Cardiac septum (tissue), 1 donor: ENCODE data around the gene CNTN1. TPM values are rescaled to one million over a fixed set of nuclear protein-coding genes. Genes with fewer than 3 reads are reported as not detected.

Source experiments
- DNase-seq: peaks from one replicate; pipeline ENCODE4 v3.0.0-alpha.2; 2020; ENCODE audit warnings: low spot score
- intact Hi-C: fragments of 100-400 bp; cut with DNase I; formaldehyde crosslinking; loops from one replicate; pipeline ENCODE4 v1.14.0; 2022
- total RNA-seq: library from RNA; stranded (reverse); fragmentation: NEBNext Ultra II Directional; extraction: Animal tissue kit (Norgen Biotek cat#: 25700); gene quantifications from one replicate; pipeline ENCODE4 v1.2.1, GENCODE V29; 2021
- donor health status: DM: no; HTN: no; CAD: no.

Gene CNTN1
- total RNA-seq, 1 donor from 2014 or later, result 0.27 TPM

- intact Hi-C loops, result no loop called here
- no peak for DNase-seq
These were observed 303.9 kb downstream of the CNTN1 start for GRCh38 chr12:40996091-40996490.

GRCh38 chr12:40999210-40999609, 307.0 kb downstream of the CNTN1 start:
- DNase-seq, result no peak
- intact Hi-C loops, result no loop called here

- no peak for DNase-seq
- intact Hi-C loops, result no loop called here
These were observed 316.2 kb downstream of the CNTN1 start for GRCh38 chr12:41008472-41008871.

GRCh38 chr12:41011939-41012338, 319.7 kb downstream of the CNTN1 start:
- intact Hi-C loops, result no loop called here
- no peak for DNase-seq

GRCh38 chr12:41013881-41014642, 321.8 kb downstream of the CNTN1 start:
- DNase-seq, result no peak
- intact Hi-C loops, result no loop called here

- DNase-seq, result no peak
These were observed 322.4 kb downstream of the CNTN1 start for GRCh38 chr12:41014643-41015020.

GRCh38 chr12:41018010-41018409, 325.8 kb downstream of the CNTN1 start:
- DNase-seq, result no peak
- intact Hi-C loops, result no loop called here

More at GRCh38 chr12:41014643-41015020, 322.4 kb downstream of the CNTN1 start:
- intact Hi-C loops, result no loop called here

GRCh38 chr12:41019461-41019860, 327.2 kb downstream of the CNTN1 start:
- intact Hi-C loops, result no loop called here
- no peak for DNase-seq

- no peak for DNase-seq
- intact Hi-C loops, result no loop called here
These were observed 331.6 kb downstream of the CNTN1 start for GRCh38 chr12:41023836-41024235.

GRCh38 chr12:41026151-41026550, 333.9 kb downstream of the CNTN1 start:
- intact Hi-C loops, result no loop called here
- no peak for DNase-seq

GRCh38 chr12:41032386-41032785, 340.1 kb downstream of the CNTN1 start:
- intact Hi-C loops, result no loop called here
- no peak for DNase-seq

- intact Hi-C loops, result no loop called here
- DNase-seq, result no peak
These were observed 342.4 kb downstream of the CNTN1 start for GRCh38 chr12:41034686-41035085.

- intact Hi-C loops, result no loop called here
- no peak for DNase-seq
These were observed 347.2 kb downstream of the CNTN1 start for GRCh38 chr12:41039461-41039860.

- intact Hi-C loops, result no loop called here
- no peak for DNase-seq
These were observed 353.3 kb downstream of the CNTN1 start for GRCh38 chr12:41045509-41045908.

- intact Hi-C loops, result no loop called here
- DNase-seq, result no peak
These were observed 356.8 kb downstream of the CNTN1 start for GRCh38 chr12:41049033-41049432.

GRCh38 chr12:41051954-41052353, 359.7 kb downstream of the CNTN1 start:
- intact Hi-C loops, result no loop called here
- no peak for DNase-seq

GRCh38 chr12:41052441-41052840, 360.2 kb downstream of the CNTN1 start:
- intact Hi-C loops, result no loop called here

GRCh38 chr12:41053046-41053445, 360.8 kb downstream of the CNTN1 start:
- intact Hi-C loops, result no loop called here
- DNase-seq, result no peak

More at GRCh38 chr12:41052441-41052840, 360.2 kb downstream of the CNTN1 start:
- no peak for DNase-seq

GRCh38 chr12:41055875-41056577, 363.8 kb downstream of the CNTN1 start:
- intact Hi-C loops, result no loop called here
- no peak for DNase-seq

GRCh38 chr12:41058266-41058665, 366.0 kb downstream of the CNTN1 start:
- DNase-seq, result no peak
- intact Hi-C loops, result no loop called here

- intact Hi-C loops, result no loop called here
- DNase-seq, result no peak
These were observed 369.0 kb downstream of the CNTN1 start for GRCh38 chr12:41061192-41061591.
